ENCODE data around the gene MDFIC.

DNA sequence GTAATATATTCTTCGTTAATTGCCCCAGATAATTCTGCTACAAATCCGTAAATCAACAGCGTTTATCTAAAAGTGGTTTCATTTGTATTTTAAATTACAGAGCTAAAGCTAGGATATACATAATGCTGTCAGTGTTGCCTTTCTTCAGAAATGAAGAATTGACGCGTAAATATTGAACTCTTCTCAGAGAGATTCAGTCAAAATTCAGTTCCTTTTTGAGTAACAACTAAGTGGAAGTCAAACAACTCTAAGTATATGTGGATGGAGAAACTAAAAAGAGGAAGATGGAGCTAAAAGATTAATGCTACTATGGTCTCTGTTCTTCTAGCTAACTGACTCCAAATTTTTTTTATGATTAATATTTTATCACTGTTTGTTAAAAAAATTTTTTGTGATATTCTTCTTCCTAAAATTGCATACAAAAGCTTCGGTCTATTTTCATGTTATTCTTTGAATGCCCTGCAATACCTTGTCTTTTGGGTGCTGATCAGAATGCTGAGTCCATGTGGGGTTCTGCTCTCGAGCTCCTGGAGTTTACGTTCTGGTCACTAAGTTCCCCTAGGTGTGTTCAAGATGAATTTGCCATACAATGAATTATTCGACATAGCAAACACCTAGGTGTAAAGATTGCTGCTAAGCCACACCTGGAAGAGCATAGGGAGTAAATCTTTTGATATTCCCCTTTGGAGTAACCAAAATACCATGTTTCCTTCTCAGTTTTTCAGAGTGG is 20.7 kb downstream of the MDFIC start:
- TF ChIP-seq POLR2A (IDR thresholded peaks at IDR 0.05) (no peak), EP300 (IDR thresholded peaks at IDR 0.05) (no peak)

All from sigmoid colon (tissue), 4 donors.